ENCODE results near the gene EIF1B.
A peak's percentile ranks its signal among the peaks of the same experiment; 100 is the strongest.

The EIF1B gene

GRCh38 chr3:40309925-40310695 is 603 bp downstream of the EIF1B start:
- no peak for DNase-seq

GRCh38 chr3:40310705-40311104 is 1.2 kb downstream of the EIF1B start:
- DNase-seq: no peak

GRCh38 chr3:40312661-40313226 is 3.2 kb downstream of the EIF1B start:
- no peak for DNase-seq

DNA sequence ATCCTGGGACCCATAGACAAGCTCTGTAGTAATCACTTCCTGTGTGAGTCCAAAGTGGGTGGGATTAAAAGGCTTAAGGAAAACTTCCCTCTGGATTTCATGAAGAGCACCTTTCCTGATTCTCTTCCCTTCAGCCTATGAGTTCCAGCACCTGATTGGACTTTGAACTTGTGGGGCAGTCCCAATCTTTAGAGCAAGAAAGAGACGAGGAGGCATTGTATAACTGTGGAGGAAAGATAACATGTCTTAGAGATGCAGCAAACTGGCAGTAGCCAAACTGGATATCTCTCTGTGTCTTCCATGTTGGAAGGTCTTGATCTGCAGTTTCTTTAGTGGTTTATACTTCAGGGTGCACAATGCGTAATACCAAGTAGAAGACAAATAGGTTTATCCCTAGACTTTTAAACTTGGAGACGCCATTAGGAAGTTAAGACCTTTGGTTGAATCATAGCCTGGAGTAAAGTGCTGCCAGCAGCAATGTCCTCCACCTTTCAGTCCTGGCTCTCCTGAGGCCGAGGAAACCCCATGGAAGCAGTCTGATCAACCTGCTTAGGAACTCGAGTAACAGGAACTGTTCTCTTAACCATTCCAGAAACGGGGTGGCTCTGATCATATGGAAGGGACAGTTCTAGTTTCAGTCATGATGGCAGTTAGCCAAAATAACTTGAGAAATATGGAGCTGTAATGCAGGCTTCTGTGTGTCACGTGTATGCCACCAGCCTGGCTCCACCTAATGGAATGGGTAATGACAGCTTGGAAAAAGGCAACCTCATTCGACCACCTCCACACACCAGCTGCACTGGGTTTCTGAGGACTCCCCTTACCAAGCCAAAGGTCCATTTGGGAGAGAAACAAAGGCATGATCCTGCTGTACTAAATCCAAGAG is 4.7 kb downstream of the EIF1B start:
- DNase-seq: peak; percentile 26

- DNase-seq: peak; percentile 70
Measured at GRCh38 chr3:40317061-40317855, 7.8 kb downstream of the EIF1B start.

DNA sequence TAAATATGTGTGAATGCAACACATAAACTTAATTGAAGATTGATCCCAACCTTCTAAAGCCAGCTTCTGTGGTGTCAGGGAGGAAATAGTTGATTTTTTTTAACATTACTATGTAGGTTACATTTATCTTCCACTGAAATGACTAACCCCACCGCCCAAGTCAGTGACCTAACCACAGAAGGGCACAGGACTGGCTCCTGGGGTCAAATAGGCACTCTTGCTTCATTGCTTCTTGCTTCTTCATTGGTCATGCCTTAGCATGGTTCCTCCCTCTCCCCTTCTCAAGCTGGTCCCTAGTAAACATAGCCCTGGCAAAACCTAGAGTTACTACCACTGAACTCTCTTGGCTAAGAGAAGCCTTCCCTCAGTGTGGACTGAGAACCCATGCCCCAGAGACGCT is 12.3 kb downstream of the EIF1B start:
- no peak for DNase-seq

GRCh38 chr3:40323946-40324345 is 14.4 kb downstream of the EIF1B start:
- no peak for DNase-seq

GRCh38 chr3:40324621-40325020 is 15.1 kb downstream of the EIF1B start:
- DNase-seq: no peak

DNA sequence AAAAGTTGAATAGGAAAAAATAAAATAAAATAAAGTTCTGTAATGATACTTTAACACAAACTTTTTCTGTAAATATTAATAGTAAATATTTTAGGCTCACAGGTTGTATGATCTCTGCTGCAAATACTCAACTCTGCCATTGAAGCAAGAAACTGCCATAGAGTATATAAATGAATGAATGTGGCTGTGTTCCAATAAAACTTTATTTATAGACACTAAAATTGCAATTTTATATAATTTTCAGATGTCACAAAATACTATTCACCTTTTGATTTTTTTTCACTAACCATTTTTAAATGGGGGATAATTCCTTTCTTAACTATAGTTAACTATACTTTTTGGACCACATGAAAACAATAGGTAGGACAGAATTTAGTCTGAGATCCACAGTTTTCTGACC is 16.0 kb downstream of the EIF1B start:
- no peak for DNase-seq

DNA sequence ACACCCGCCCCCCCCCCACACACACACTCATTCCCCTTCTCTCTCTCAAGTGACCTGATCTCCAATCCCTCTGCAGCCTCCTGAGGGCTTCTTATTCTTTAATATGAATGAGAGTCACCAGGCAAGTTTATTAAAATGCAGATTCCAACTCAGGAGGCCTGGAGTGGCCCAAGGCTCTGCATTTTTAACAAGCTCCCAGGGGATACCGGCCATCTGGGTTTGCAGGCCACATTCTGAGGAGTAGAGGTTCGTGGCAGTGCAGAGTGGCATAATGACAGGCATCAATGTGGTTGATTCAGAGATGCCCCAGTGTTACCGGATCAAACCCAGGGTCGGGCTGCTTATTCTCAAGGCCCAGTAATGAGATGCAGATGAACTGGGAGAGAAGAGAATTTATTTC is 18.9 kb downstream of the EIF1B start:
- no peak for DNase-seq

DNA sequence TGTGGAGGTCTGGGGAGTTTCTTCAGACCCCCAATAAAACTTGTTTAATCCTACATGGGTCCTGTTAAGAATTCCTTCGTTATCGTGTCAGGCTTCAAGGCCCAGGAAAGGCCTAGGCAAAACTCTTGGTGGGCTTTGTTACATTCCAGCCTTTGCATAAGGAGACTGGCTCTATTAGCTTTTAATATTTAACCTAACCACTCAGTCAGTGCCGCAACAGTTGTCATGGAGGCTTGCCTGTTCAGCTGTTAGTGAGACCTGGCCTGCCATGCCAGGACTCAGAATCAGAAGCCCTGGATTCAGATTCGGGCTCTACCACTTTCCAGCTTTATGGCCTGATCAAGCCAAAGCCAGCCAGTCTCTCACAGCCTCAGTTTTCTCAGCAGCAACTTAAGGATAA is 19.6 kb downstream of the EIF1B start:
- no peak for DNase-seq

DNA sequence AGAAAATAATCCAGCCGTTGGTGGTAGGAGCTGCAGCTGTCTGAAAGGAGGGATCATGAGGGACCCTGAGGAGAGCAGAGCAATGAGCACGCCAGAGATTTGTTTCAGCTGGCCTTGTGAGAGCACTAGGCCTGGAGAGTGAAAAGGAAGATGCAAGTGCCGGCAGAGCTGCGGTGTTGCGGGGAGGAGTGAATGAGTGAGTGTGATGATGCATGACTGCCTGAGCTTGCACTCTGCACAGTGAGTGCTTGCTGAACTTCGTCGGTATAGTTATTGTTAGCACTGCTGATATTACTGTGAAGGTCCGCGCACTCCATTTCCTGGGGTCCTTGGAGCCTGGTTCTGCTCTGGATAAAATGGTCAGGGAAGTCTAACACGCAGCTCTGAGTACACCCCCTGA is 23.2 kb downstream of the EIF1B start:
- DNase-seq: no peak

GRCh38 chr3:40333416-40333815 is 23.9 kb downstream of the EIF1B start:
- no peak for DNase-seq

- no peak for DNase-seq
Measured at GRCh38 chr3:40333852-40334251, 24.3 kb downstream of the EIF1B start.

DNA sequence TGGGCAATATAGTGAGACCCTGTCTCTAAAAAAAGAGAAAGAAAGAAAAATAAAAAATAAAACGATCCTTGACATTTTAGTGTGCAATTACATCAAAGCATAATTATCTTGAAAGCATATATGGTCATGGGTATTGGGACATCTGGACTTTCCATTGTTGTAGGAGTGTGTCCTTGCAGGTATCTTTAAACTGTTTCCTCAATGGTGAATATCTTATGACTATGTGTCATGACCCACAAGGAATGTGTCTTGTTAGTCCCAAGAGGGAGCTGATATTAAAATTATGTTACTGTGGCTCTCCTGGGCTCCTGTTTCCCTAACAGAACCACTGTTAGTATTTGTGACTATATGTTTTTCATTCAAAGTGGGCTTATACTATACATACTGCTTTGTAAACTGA is 26.6 kb downstream of the EIF1B start:
- no peak for DNase-seq

DNA sequence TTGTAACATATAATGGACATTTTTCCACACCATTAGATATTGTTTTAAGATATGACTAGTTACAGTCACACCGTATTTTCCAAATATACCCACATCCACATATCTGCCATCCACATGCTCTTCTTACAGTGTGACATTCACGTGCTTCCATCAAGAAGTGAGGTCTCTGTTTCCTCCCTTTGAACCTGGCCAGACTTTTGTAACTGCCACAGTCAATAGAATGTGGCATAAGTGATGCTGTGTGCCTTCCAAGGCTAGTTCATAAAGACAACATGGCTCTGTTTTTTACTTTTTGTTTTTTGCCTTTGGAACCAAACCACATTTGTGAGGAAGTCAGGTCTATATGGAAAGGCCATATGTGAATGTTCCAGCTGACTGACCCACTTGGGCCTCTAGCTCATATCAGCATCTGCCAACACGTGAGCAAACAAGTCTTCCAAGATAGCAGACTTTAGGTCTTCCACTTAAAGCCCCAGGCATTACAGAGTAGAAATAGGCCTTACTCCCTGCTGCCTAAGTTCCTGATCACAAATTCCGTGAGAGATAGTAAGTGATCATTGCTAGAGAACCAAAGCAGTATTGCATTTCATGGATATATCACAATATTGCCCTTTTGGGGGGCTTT is 27.1 kb downstream of the EIF1B start:
- DNase-seq: no peak

GRCh38 chr3:40337136-40338108 is 27.9 kb downstream of the EIF1B start:
- DNase-seq: no peak

DNA sequence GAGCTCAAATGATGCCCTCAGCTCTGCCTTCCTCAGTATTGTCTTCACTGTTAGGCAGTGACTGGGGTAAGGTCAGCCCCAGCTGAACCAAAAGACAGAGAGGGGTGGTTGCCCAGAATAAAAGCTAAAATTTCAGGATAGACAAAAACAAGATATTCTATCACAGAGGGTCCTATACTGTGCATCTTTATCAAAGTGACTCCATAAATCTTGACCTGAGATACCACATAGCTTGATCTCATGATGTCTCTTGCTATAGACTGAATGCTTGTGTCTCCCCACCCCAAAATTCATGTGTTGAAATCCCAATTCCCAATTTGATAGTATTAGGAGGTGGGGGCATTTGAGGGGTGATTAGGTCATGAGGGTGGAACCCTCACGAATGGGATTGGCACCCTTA is 30.4 kb downstream of the EIF1B start:
- no peak for DNase-seq

DNA sequence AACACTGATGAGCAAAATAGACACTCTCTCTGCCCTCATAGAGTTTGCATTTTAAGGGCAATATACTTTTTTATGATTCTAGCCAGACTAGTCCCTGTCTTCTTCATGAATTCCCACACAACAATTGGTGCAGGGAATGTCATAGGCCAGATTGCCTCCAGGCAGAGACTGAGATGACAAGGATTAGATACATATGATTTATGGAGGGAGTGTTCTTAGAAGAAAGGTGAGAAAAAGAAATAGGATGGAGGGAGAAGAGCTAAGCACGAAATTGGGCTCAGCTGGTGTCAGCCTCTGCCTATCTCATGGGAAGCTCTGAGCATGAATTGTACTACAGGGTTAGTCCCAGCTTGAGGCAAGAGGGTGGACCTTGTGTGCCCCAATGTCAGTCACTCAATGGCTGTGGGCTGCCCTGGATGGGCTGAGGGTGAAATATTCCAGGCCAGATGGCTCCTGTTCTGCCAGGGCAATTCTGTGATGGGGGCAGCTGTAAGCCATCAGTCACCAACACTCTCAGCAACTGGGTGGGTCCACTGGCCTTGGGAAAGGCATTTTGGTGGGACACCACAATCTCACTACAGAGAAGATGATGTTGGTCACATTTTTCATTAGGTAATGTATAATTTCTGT is 31.1 kb downstream of the EIF1B start:
- no peak for DNase-seq

DNA sequence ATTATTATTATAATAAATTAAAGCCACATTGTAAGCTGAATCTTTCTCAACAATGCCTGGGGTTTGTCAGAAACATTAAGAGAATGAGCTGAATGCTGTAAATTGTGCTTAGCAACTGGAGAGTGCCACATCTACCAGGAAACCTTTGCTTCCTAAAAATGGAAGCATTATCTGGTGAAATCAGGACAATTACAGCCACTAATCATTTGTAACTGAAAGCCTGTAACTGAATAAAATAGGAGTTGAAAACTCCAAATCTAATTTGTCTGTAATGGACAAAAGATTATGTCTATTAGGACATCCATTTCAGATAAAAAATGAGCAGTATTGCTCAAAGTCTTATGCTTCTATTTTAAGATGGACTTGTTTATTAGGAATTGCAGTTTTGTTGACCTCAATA is 32.2 kb downstream of the EIF1B start:
- DNase-seq: no peak

- no peak for DNase-seq
Measured at GRCh38 chr3:40350529-40350928, 41.0 kb downstream of the EIF1B start.

All from RPMI8226 (cell line).